SK-N-SH (cell line): ENCODE measurements around the gene ZNF267. TPM values are rescaled to one million over a fixed set of nuclear protein-coding genes. Genes with fewer than 3 reads are reported as not detected.

Experiments
- CTCF ChIA-PET: fragments of 300-600, 350-600 bp; formaldehyde crosslinking; extraction: SDS; loops from one replicate; lab custom pipeline; 2021; lab: Yijun Ruan, JAX
- POLR2A ChIA-PET: fragments of 350-600 bp; sonication (Branson Sonifier 250); formaldehyde crosslinking; extraction: SDS; loops from one replicate; lab custom pipeline; 2020; ENCODE audit warnings: antibody characterized with exemption, inconsistent platforms; lab: Yijun Ruan, JAX
- DNase-seq: peaks from one replicate; pipeline ENCODE4 v3.0.0; 2012
- H2AFZ ChIP-seq: fragments of 200-600 bp; sonication (generic); 2 replicates; pipeline ENCODE4 v1.8.1; 2016; ENCODE audit warnings: antibody characterized with exemption, mild to moderate bottlenecking, low read depth
- H3F3A ChIP-seq: fragments of 200-600 bp; sonication (generic); replicated peaks from 2 replicates; pipeline ENCODE3; 2016; ENCODE audit warnings: antibody characterized with exemption, mild to moderate bottlenecking; ENCODE audit not compliant: insufficient read depth
- H3K27ac ChIP-seq, 2 experiments: fragments of 200-500 bp in 1 of 2; fragments of 200-600 bp in 1 of 2; sonication (Bioruptor generic) in 1 of 2; sonication (generic), shearing (Covaris generic) in 1 of 2; 2 replicates each; pipeline versions ENCODE4 v1.5.1 to v1.6.1; 2014 to 2016; ENCODE audit warnings: low read depth in 2 of 2, inconsistent platforms in 1 of 2, low read length in 1 of 2, mild to moderate bottlenecking in 1 of 2, mixed read lengths in 1 of 2
- H3K27me3 ChIP-seq: fragments of 200-600 bp; sonication (generic), shearing (Covaris generic); 2 replicates; pipeline ENCODE4 v1.6.1; 2016; ENCODE audit warnings: mixed run types; ENCODE audit not compliant: insufficient read depth
- H3K36me3 ChIP-seq, 2 experiments: fragments of 200-500 bp in 1 of 2; fragments of 200-600 bp in 1 of 2; sonication (Bioruptor generic) in 1 of 2; sonication (generic) in 1 of 2; replicated peaks in 1 of 2; 2 replicates each; pipeline versions ENCODE3 to v1.5.1; 2014 to 2016; ENCODE audit warnings: low read length in 1 of 2, mild to moderate bottlenecking in 1 of 2; ENCODE audit not compliant: insufficient read depth in 2 of 2, control insufficient read depth in 1 of 2
- H3K4me1 ChIP-seq, 2 experiments: fragments of 200-500 bp in 1 of 2; fragments of 200-600 bp in 1 of 2; sonication (Bioruptor generic) in 1 of 2; sonication (generic), shearing (Covaris generic) in 1 of 2; 2 replicates each; pipeline versions ENCODE4 v1.5.1 to v1.6.1; 2014 to 2016; ENCODE audit warnings: low read depth in 1 of 2, low read length in 1 of 2, mixed run types in 1 of 2; ENCODE audit not compliant: insufficient read depth in 2 of 2, control insufficient read depth in 1 of 2
- H3K4me2 ChIP-seq: fragments of 200-600 bp; sonication (generic), shearing (Covaris generic); 2 replicates; pipeline ENCODE4 v1.6.1; 2017; ENCODE audit warnings: mixed run types
- H3K4me3 ChIP-seq, 2 experiments: fragments of 200-500 bp in 1 of 2; fragments of 200-600 bp in 1 of 2; sonication (Bioruptor generic) in 1 of 2; sonication (generic), shearing (Covaris generic) in 1 of 2; 2 replicates each; pipeline versions ENCODE4 v1.5.1 to v1.8.1; 2014 to 2016; ENCODE audit warnings: low read depth in 2 of 2, inconsistent platforms in 1 of 2, low read length in 1 of 2, mild to moderate bottlenecking in 1 of 2, mixed read lengths in 1 of 2, moderate library complexity in 1 of 2
- H3K79me2 ChIP-seq: fragments of 200-600 bp; sonication (generic); 2 replicates; pipeline ENCODE4 v1.8.1; 2017; ENCODE audit warnings: mild to moderate bottlenecking; ENCODE audit not compliant: insufficient read depth
- H3K9ac ChIP-seq: fragments of 200-600 bp; sonication (generic); 2 replicates; pipeline ENCODE4 v1.6.1; 2017; ENCODE audit warnings: mixed run types
- H3K9me2 ChIP-seq: fragments of 200-600 bp; sonication (generic); 2 replicates; pipeline ENCODE4 v1.6.1; 2017; ENCODE audit warnings: mixed run types
- H3K9me3 ChIP-seq: fragments of 200-600 bp; sonication (generic); 2 replicates; pipeline ENCODE4 v1.6.1; 2017; ENCODE audit warnings: mixed run types, mild to moderate bottlenecking, moderate library complexity
- H4K20me1 ChIP-seq: fragments of 200-600 bp; sonication (generic); 2 replicates; pipeline ENCODE4 v1.6.1; 2017; ENCODE audit warnings: mild to moderate bottlenecking, mixed run types; ENCODE audit not compliant: insufficient read depth
- CHD2 ChIP-seq: fragments of 150-350 bp; IDR thresholded peaks from 2 replicates; pipeline ENCODE4 v1.6.1; 2018; ENCODE audit warnings: low read length; ENCODE audit not compliant: partially characterized antibody
- CTCF ChIP-seq: fragments of 200-600 bp; sonication (generic); IDR thresholded peaks from 2 replicates; pipeline ENCODE4 v1.6.1; 2017; ENCODE audit warnings: antibody characterized with exemption, mild to moderate bottlenecking, moderate library complexity
- EP300 ChIP-seq, 2 experiments: IDR thresholded peaks; 2 replicates each; pipeline versions ENCODE4 v1.4.0 to v1.6.1; 2012; ENCODE audit warnings: borderline replicate concordance in 1 of 2, low read depth in 1 of 2, low read length in 1 of 2
- EZH2phosphoT487 ChIP-seq: fragments of 200-600 bp; sonication (generic); IDR thresholded peaks from 2 replicates; pipeline ENCODE4 v1.6.1; 2017; ENCODE audit warnings: low read depth, mixed run types, mild to moderate bottlenecking, antibody characterized with exemption, moderate library complexity, borderline replicate concordance
- FOXJ3 ChIP-seq: sonication (generic); formaldehyde crosslinking; IDR thresholded peaks from 2 replicates; pipeline ENCODE4 v1.5.1; 2020; ENCODE audit warnings: mild to moderate bottlenecking, missing genetic modification reagents
- FOXM1 ChIP-seq: IDR thresholded peaks from 2 replicates; pipeline ENCODE4 v1.4.0; 2012; ENCODE audit warnings: low read depth, mild to moderate bottlenecking
- IRF3 ChIP-seq: fragments of 150-350 bp; IDR thresholded peaks from 2 replicates; pipeline ENCODE4 v1.6.1; 2016; ENCODE audit warnings: mild to moderate bottlenecking, low read depth, low read length
- JUND ChIP-seq: IDR thresholded peaks from 2 replicates; pipeline ENCODE4 v1.4.0; 2012
- MAX ChIP-seq: IDR thresholded peaks from 2 replicates; pipeline ENCODE4 v1.4.0; 2012; ENCODE audit warnings: low read depth
- NFIC ChIP-seq: IDR thresholded peaks from 2 replicates; pipeline ENCODE4 v1.4.0; 2012; ENCODE audit warnings: borderline replicate concordance
- NRF1 ChIP-seq: IDR thresholded peaks from 2 replicates; pipeline ENCODE4 v1.6.1; 2012; ENCODE audit warnings: low read depth, mild to moderate bottlenecking, low read length
- PBX3 ChIP-seq: IDR thresholded peaks from 2 replicates; pipeline ENCODE4; 2012
- POLR2AphosphoS5 ChIP-seq: IDR thresholded peaks from 2 replicates; pipeline ENCODE4 v1.6.1; 2012; ENCODE audit warnings: low read depth, low read length
- RCOR1 ChIP-seq: fragments of 150-350 bp; IDR thresholded peaks from 2 replicates; pipeline ENCODE4 v1.6.1; 2017; ENCODE audit warnings: antibody characterized with exemption, low read length
- REST ChIP-seq: IDR thresholded peaks from 2 replicates; pipeline ENCODE4 v1.6.1; 2012; ENCODE audit warnings: mild to moderate bottlenecking, low read depth, low read length, moderate library complexity
- RXRA ChIP-seq: IDR thresholded peaks from 2 replicates; pipeline ENCODE4 v1.4.0; 2012; ENCODE audit warnings: low read depth, mild to moderate bottlenecking, borderline replicate concordance
- SIN3A ChIP-seq: IDR thresholded peaks from 2 replicates; pipeline ENCODE4 v1.6.1; 2012; ENCODE audit warnings: low read depth, mild to moderate bottlenecking, low read length, moderate library complexity, borderline replicate concordance
- TAF1 ChIP-seq: IDR thresholded peaks from 2 replicates; pipeline ENCODE4 v1.6.1; 2012; ENCODE audit warnings: low read depth, mild to moderate bottlenecking, low read length, moderate library complexity, borderline replicate concordance
- YY1 ChIP-seq: IDR thresholded peaks from 2 replicates; pipeline ENCODE4 v1.4.0; 2012; ENCODE audit warnings: low read depth, mild to moderate bottlenecking
- WGBS: methylation state at CpG from one replicate; pipeline ENCODE4 v1.1.6; 2017; ENCODE audit warnings: low lambda C conversion rate; 5-methylcytosine and 5-hydroxymethylcytosine counted together
- polyA plus RNA-seq, 3 experiments: library from polyadenylated mRNA; depleted of rRNA; stranded (reverse); fragments of >200 nt; gene quantifications; 2 replicates each; pipeline ENCODE4 v1.2.3, GENCODE V29; 2012

The ZNF267 gene
- polyA plus RNA-seq, 1 of the 3 experiments (the other 2 are of a cell fraction), result 1.7 TPM

- Histone ChIP-seq H3K4me1 (no peaks in the 10 kb centered on the region), H3K79me2 (no peaks in the 10 kb centered on the region), H3K9ac (no peak overlapping the region), H3K27ac (no peak overlapping the region), H3K4me2 (no peak overlapping the region), H3K27me3 (peaks cover 10% of the 10 kb centered on the region; the same call in 1 of the 2 replicates), H4K20me1 (no peaks in the 10 kb centered on the region), H2AFZ (no peak overlapping the region), H3K4me3 (no peak overlapping the region), H3F3A (no peaks in the 10 kb centered on the region), H3K9me2 (no peaks in the 10 kb centered on the region), H3K9me3 (0 out of 2 replicates have a peak, but pooled peaks cover 3% of the 10 kb centered on the region), H3K36me3 (no peaks in the 10 kb centered on the region)
- ChIA-PET POLR2A (no interaction called here), CTCF (interaction anchor here (0.7 to 11.4 kb wide), 2 partner anchors 9 to 19 kb away, joined by 3 to 144 read pairs; partner anchors contain the start of gene ZNF267)
- no peak for DNase-seq
- WGBS, result 2% methylated on average over 2 of the region's 2 CpGs
- TF ChIP-seq CHD2, result no peak
- TF ChIP-seq EZH2phosphoT487, result no peak
- TF ChIP-seq POLR2AphosphoS5, result no peak
- no peak for TF ChIP-seq IRF3
- no peak for TF ChIP-seq RCOR1
- TF ChIP-seq RXRA, result no peak
- TF ChIP-seq NFIC, result no peak
- TF ChIP-seq NRF1, result no peak
- TF ChIP-seq JUND, result no peak
- no peak for TF ChIP-seq YY1
- TF ChIP-seq SIN3A, result no peak
- no peak for TF ChIP-seq CTCF
- no peak for TF ChIP-seq FOXJ3
- no peak for TF ChIP-seq MAX
- TF ChIP-seq PBX3, result no peak
- TF ChIP-seq FOXM1, result no peak
- TF ChIP-seq TAF1, result no peak
- TF ChIP-seq REST, result no peak
- no peak for TF ChIP-seq EP300 (IDR thresholded peaks at IDR 0.05; ENCODE audit: borderline replicate concordance in 1 of 2, low read depth in 1 of 2, low read length in 1 of 2)
These were observed 20.3 kb upstream of the ZNF267 start for GRCh38 chr16:31853291-31853690.
